Heart left ventricle (tissue), 16 donors: ENCODE results near the gene SH3PXD2A. TPM values are rescaled to one million over a fixed set of nuclear protein-coding genes. Genes with fewer than 3 reads are reported as not detected.

Source experiments
- ATAC-seq, 4 donors: fragments of 200-7000 bp; cut with Tn5 transposase; one replicate each; pipeline ENCODE4 v1.9.1; 2020 to 2022; ENCODE audit warnings: moderate library complexity in 4 of 4, mild to moderate bottlenecking in 3 of 4, moderate number of reproducible peaks in 1 of 4
- DNase-seq, 5 donors: peaks; one replicate each; pipeline ENCODE4 v3.0.0-alpha.2; 2020
- H3K27ac ChIP-seq, 12 donors: fragments of 200-600 bp; sonication (generic) in 4 of 12; one replicate each; pipeline versions ENCODE4 v1.5.0 to v1.8.0; 2016 to 2022; ENCODE audit warnings: mild to moderate bottlenecking in 2 of 12
- H3K27me3 ChIP-seq, 9 donors: fragments of 200-600 bp; sonication (generic) in 2 of 9; one replicate each; pipeline versions ENCODE4 v1.5.1 to v1.8.0; 2016 to 2022; ENCODE audit warnings: mild to moderate bottlenecking in 3 of 9
- H3K36me3 ChIP-seq, 9 donors: fragments of 200-600 bp; sonication (generic) in 2 of 9; one replicate each; pipeline versions ENCODE4 v1.5.0 to v1.8.0; 2018 to 2022; ENCODE audit warnings: mild to moderate bottlenecking in 2 of 9
- H3K4me1 ChIP-seq, 12 donors: fragments of 200-600 bp; sonication (generic) in 4 of 12; one replicate each; pipeline versions ENCODE4 v1.5.0 to v1.8.0; 2016 to 2022; ENCODE audit warnings: mild to moderate bottlenecking in 3 of 12
- H3K4me3 ChIP-seq, 12 donors: fragments of 200-600 bp; sonication (generic) in 4 of 12; one replicate each; pipeline versions ENCODE4 v1.5.0 to v1.8.0; 2017 to 2022; ENCODE audit warnings: mild to moderate bottlenecking in 9 of 12, moderate library complexity in 4 of 12
- H3K9me3 ChIP-seq, 12 donors: fragments of 200-600 bp; sonication (generic) in 4 of 12; one replicate each; pipeline versions ENCODE4 v1.5.0 to v1.8.0; 2016 to 2022; ENCODE audit warnings: mild to moderate bottlenecking in 1 of 12
- POLR2A ChIP-seq, 2 donors: fragments of 450-650 bp; IDR thresholded peaks; one replicate each; pipeline ENCODE4 v1.6.1; 2017; ENCODE audit warnings: antibody characterized with exemption in 2 of 2, mild to moderate bottlenecking in 2 of 2, moderate library complexity in 2 of 2
- WGBS, 4 donors: extraction: QIAGEN DNeasy Blood & Tissue Kit in 2 of 4; methylation state at CpG; one replicate each; pipeline versions ENCODE4 v1.1.5 to v1.1.7; 2013 to 2018; 5-methylcytosine and 5-hydroxymethylcytosine counted together
- intact Hi-C, 10 donors: fragments of 100-400 bp; cut with DNase I; formaldehyde crosslinking; loops; one replicate each; pipeline versions ENCODE4 v1.11.1 to v1.14.2; 2022
- polyA plus RNA-seq, 2 donors: library from polyadenylated mRNA; stranded (reverse); fragments of 200-250 nt; gene quantifications; one replicate each; pipeline ENCODE4 v1.2.3, GENCODE V29; 2013
- total RNA-seq, 9 donors: library from RNA; depleted of rRNA in 2 of 9; stranded (reverse); fragments of >200 nt in 2 of 9; fragmentation: NEBNext Ultra II Directional in 3 of 9; extraction: Animal tissue kit (Norgen Biotek cat#: 25700) in 3 of 9; gene quantifications; one replicate each; pipeline versions ENCODE4 v1.1.0 to v1.2.4, GENCODE V29; 2016 to 2023
- TF ChIP-seq, protein P1 (sequence below), 12 donors: fragments of 200-600 bp; sonication (generic) in 4 of 12; IDR thresholded peaks; one replicate each; pipeline versions ENCODE4 v1.5.0 to v1.8.0; 2018 to 2022; ENCODE audit warnings: antibody characterized with exemption in 12 of 12, mild to moderate bottlenecking in 5 of 12
- donor health status: ischemic (EF 13 %, LVEDD 7.1; RV severe dilation, severe dysfunction).
- donor health status: healthy with polysubstance abuse.
- donor health status: DM: no; HTN: yes; CAD: no.
- donor health status: DM: no; HTN: no; CAD: no.
- donor health status: ischemic (EF 25% LVEDD 6.9; RV normal size, moderate dysfunction).
- donor health status: ischemic (EF 25% LVEDD 5.7; RV mildly dilated, moderate dysfunction).
- donor health status: healthy.
- donor health status: DM: yes; HTN: yes; CAD: no.
- donor health status: ischemic (EF 35%, LVEDD 5.7; RV mildly dilated, moderate dysfunction).
- donor health status: nonischemic (EF 11% LVEDD 7.7; RV severe dilation, severe dysfunction).
- donor health status: DM: yes; HTN: yes; CAD: no.
- donor health status: PGD.
- donor health status: ischemic (EF 29% LVEDD 5.4; RV normal size, mild dysfunction).
- donor health status: nonischemic (EF 23%, LVEDD 6.1; RV moderate dilation, normal function).

Gene SH3PXD2A
- total and polyA plus RNA-seq, 11 donors: 11.8 to 43.4 (median 31.1) TPM

DNA sequence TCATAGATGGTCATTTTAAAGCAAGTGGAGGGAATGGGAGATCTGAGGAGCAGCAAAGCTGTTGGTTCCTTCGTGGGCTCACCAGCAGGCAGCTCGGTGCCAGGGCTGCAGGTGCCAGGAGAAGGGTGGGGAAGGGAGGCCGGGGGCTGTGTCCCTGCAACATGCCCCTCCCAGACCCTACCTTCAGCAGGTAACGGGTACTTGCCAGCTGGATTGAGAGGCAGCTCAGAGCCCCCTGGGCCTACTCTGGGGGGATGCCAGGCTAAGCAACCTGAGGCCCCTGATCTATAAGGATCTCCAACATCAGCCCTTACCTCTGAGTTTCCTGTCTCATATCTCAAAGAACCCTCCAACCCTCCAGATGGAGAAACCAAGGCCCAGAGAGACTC lies 188.6 kb downstream of the SH3PXD2A start:
- H3K27ac ChIP-seq: peak overlapping the region in 9 of 12 donors; percentile 35 to 75 (median 61)
- intact Hi-C loops: loop anchor here in 1 of 10 donors (5.0 kb wide), 1 partner anchor 59 kb away; no protein-coding TSS in a partner anchor
- 91 to 93% (median 91%) methylated on average over 3 to 4 of the region's 4 CpGs for WGBS, 4 donors
- H3K9me3 ChIP-seq: no peaks in the 10 kb centered on the region
- no peak for ATAC-seq
- H3K4me1 ChIP-seq: peaks cover 3 to 80% (median 53%) of the 10 kb centered on the region in 12 donors
- no peaks in the 10 kb centered on the region for H3K27me3 ChIP-seq
- H3K36me3 ChIP-seq: no peaks in the 10 kb centered on the region
- no peak for TF ChIP-seq POLR2A (IDR thresholded peaks at IDR 0.05)
- TF ChIP-seq, protein P1, sequence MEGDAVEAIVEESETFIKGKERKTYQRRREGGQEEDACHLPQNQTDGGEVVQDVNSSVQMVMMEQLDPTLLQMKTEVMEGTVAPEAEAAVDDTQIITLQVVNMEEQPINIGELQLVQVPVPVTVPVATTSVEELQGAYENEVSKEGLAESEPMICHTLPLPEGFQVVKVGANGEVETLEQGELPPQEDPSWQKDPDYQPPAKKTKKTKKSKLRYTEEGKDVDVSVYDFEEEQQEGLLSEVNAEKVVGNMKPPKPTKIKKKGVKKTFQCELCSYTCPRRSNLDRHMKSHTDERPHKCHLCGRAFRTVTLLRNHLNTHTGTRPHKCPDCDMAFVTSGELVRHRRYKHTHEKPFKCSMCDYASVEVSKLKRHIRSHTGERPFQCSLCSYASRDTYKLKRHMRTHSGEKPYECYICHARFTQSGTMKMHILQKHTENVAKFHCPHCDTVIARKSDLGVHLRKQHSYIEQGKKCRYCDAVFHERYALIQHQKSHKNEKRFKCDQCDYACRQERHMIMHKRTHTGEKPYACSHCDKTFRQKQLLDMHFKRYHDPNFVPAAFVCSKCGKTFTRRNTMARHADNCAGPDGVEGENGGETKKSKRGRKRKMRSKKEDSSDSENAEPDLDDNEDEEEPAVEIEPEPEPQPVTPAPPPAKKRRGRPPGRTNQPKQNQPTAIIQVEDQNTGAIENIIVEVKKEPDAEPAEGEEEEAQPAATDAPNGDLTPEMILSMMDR (IDR thresholded peaks at IDR 0.05): no peak
- H3K4me3 ChIP-seq: no peak overlapping the region
- no peak for DNase-seq

DNA sequence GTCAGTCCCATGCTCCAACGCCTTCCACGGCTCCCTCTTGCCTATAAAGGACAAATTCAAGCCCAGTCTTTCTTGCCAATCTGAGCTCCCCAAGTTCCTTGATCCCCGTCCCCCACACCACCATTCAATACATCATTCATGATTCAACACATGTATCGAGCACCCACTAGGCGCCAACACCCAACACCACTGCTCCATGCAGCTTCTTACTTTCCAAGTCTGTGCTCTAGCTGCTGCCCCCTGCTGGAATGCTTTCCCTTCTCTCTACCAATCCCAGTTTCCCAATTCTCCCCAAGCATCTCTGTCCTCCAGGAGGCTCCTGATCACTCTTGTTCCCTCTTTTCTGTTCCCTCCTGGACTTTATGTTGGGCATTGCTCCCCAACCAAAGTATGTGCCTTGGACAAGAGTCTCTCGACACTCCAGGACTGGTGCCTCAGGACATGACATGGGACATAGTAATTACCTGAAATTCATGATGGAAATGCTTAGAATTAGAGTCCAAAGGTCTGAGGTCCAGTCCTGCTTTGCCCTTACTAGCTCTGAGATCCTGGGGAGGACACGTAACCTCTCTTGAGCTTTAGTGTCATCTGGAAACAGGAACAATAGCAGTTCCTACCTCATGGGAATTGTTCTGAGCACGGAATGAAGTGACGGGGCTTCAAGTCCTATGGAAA lies 189.2 kb downstream of the SH3PXD2A start:
- Histone ChIP-seq H3K36me3 (no peaks in the 10 kb centered on the region), H3K9me3 (no peaks in the 10 kb centered on the region), H3K27ac (peak overlapping the region in 5 of 12 donors; percentile 35 to 75 (median 74)), H3K27me3 (no peaks in the 10 kb centered on the region), H3K4me1 (peaks cover 3 to 85% (median 56%) of the 10 kb centered on the region in 12 donors), H3K4me3 (no peak overlapping the region)
- 84 to 87% (median 86%) methylated on average over 9 of the region's 9 CpGs for WGBS, 4 donors
- DNase-seq (no peak), ATAC-seq (no peak)
- TF ChIP-seq, protein P1 (IDR thresholded peaks at IDR 0.05): peak in 10 of 12 donors; percentile 17 to 51 (median 40)
- TF ChIP-seq POLR2A (IDR thresholded peaks at IDR 0.05): no peak
- intact Hi-C loops: loop anchor here in 1 of 10 donors (5.0 kb wide), 1 partner anchor 59 kb away; no protein-coding TSS in a partner anchor

DNA sequence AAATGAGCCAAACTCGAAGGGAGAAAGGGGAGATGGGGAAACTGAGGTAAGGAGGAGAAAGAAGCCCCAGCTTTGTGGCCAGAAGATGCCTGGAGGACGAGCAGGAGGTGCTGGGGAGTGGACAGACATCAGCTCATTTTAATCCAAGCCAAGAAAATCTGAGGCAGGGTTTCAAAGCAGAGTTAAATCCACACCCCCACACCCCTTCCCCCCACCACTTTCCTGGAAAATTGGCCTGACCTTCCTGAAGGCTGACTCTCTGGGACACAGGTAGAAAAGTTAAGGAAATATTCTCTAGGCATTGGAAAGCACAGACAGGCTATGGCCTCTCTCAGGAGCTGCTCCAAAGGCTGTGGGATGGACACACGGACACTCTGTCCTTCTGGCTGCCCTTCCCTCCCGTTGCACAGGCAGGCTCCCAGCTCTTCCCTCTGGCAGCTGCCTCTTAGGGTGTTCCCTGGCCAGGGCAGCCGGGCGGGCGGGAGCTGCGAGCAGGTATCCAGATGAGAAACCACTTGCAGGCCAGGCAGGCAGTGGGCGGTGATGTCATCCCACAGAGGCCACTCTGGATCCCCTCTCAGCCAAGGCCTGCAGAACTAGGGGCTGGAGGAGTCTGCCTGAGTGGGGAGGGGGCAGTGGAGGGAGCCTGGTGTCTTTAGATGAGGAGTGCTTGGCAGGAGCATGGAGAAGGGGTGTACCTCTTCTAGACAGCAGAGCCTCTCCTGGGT lies 190.1 kb downstream of the SH3PXD2A start:
- intact Hi-C loops: loop anchor here in 1 of 10 donors (5.0 kb wide), 1 partner anchor 58 kb away; no protein-coding TSS in a partner anchor
- Histone ChIP-seq H3K4me3 (no peak overlapping the region), H3K9me3 (no peaks in the 10 kb centered on the region), H3K27ac (peak overlapping the region in 7 of 12 donors; percentile 11 to 74 (median 29)), H3K36me3 (no peaks in the 10 kb centered on the region), H3K27me3 (no peaks in the 10 kb centered on the region), H3K4me1 (peaks cover 3 to 94% (median 62%) of the 10 kb centered on the region in 12 donors)
- peak; percentile 8 to 33 (median 20) for ATAC-seq
- WGBS, 4 donors: 50 to 76% (median 67%) methylated on average over 7 to 9 of the region's 9 CpGs
- TF ChIP-seq POLR2A (IDR thresholded peaks at IDR 0.05): no peak
- TF ChIP-seq, protein P1 (IDR thresholded peaks at IDR 0.05): no peak
- DNase-seq: peak in 4 of 5 donors; percentile 42 to 80 (median 76)

DNA sequence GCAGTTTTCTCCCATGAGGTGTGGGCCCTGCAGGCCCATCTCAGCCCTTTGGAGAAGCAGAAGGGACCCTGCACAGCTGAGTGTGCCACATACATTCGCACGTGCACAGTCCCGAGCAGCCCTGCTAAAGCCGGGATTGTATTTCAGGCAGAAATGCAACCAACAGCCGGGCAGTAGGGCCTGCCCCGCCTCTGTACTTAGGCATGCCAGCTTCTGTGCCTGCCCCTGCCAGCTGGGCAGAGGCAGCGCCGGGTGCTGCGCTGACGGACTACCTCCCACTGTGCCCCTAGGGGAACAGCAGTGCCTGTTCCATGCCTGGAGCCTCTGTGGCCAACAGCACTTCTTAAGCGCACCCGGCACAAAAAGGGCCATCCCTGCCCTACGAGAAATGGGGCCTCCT lies 191.6 kb downstream of the SH3PXD2A start:
- H3K9me3 ChIP-seq: no peaks in the 10 kb centered on the region
- H3K36me3 ChIP-seq: peaks cover 0 to 8% (median 0%) of the 10 kb centered on the region in 9 donors
- intact Hi-C loops: loop anchor here in 2 of 10 donors (5.0 kb wide), 1 partner anchor 47 kb away; no protein-coding TSS in a partner anchor
- no peak for TF ChIP-seq POLR2A (IDR thresholded peaks at IDR 0.05)
- TF ChIP-seq, protein P1 (IDR thresholded peaks at IDR 0.05): peak in 4 of 12 donors; percentile 7 to 20 (median 12)
- no peaks in the 10 kb centered on the region for H3K27me3 ChIP-seq
- H3K4me1 ChIP-seq: peaks cover 3 to 90% (median 58%) of the 10 kb centered on the region in 12 donors
- DNase-seq (peak; percentile 54 to 82 (median 74)), ATAC-seq (peak; percentile 50 to 72 (median 52))
- H3K4me3 ChIP-seq: no peak overlapping the region
- H3K27ac ChIP-seq: peak overlapping the region in 10 of 12 donors; percentile 46 to 74 (median 62)
- WGBS, 4 donors: 38 to 65% (median 53%) methylated on average over 11 to 13 of the region's 13 CpGs
